Neural progenitor cell (in vitro differentiated cells): Measurements from ENCODE around the gene MDGA2.

Source experiments
- EZH2 ChIP-seq: fragments of 200-600 bp; sonication (generic); IDR thresholded peaks from 2 replicates; pipeline ENCODE4 v1.6.1; 2017; ENCODE audit warnings: antibody characterized with exemption, mild to moderate bottlenecking, moderate library complexity
- TF ChIP-seq, protein P1 (sequence below): fragments of 200-600 bp; sonication (generic); IDR thresholded peaks from 2 replicates; pipeline ENCODE4 v1.5.1; 2017; ENCODE audit warnings: antibody characterized with exemption, mild to moderate bottlenecking

DNA sequence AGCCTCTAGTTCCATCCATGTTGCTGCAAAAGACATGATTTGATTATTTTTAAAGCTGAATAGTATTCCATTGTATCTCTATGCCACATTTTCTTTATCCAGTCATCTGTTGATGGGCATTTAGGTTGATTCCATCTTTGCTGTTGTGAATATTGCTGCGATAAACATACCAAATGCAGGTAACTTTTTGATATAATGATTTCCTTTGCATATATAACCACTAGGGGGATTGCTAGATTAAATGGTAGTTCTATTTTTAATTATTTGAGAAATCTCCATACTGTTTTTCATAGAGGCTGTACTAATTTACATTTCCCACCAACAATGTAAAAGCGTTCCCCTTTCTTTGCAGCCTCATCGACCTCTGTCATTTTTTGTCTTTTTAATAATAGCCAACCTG is 342.5 kb downstream of the MDGA2 start:
- TF ChIP-seq, protein P1, sequence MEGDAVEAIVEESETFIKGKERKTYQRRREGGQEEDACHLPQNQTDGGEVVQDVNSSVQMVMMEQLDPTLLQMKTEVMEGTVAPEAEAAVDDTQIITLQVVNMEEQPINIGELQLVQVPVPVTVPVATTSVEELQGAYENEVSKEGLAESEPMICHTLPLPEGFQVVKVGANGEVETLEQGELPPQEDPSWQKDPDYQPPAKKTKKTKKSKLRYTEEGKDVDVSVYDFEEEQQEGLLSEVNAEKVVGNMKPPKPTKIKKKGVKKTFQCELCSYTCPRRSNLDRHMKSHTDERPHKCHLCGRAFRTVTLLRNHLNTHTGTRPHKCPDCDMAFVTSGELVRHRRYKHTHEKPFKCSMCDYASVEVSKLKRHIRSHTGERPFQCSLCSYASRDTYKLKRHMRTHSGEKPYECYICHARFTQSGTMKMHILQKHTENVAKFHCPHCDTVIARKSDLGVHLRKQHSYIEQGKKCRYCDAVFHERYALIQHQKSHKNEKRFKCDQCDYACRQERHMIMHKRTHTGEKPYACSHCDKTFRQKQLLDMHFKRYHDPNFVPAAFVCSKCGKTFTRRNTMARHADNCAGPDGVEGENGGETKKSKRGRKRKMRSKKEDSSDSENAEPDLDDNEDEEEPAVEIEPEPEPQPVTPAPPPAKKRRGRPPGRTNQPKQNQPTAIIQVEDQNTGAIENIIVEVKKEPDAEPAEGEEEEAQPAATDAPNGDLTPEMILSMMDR, result peak; percentile 48
- no peak for TF ChIP-seq EZH2
